HCT116 (cell line): ENCODE measurements around the gene TMCO5A. TPM values are rescaled to one million over a fixed set of nuclear protein-coding genes. Genes with fewer than 3 reads are reported as not detected.

Experiments used
- ATAC-seq: fragments of 200-7000 bp; cut with Tn5 transposase; 2 replicates; pipeline ENCODE4 v1.9.1; 2020; ENCODE audit warnings: mild to moderate bottlenecking, moderate library complexity
- BruUV-seq: library from RNA; stranded (reverse); fragments of 400-500 nt; replicated peaks from 2 replicates; lab custom pipeline; 2021; lab: Mats Ljungman, UMichigan
- CTCF ChIA-PET: fragments of 300-600 bp; sonication (Branson Sonifier 250); formaldehyde crosslinking; loops from one replicate; lab custom pipeline; 2021; ENCODE audit warnings: antibody characterized with exemption; lab: Charles Lee
- POLR2A ChIA-PET: fragments of 300-600, 350-600 bp; sonication (Branson Sonifier 250); formaldehyde crosslinking; loops from one replicate; lab custom pipeline; 2021; ENCODE audit warnings: antibody characterized with exemption; lab: Charles Lee
- RAD21 ChIA-PET, 2 experiments: fragments of 300-600 bp; sonication (Branson Sonifier 250); formaldehyde crosslinking; loops; one replicate each; lab custom pipeline; 2023; ENCODE audit warnings: low total read pairs in 2 of 2; ENCODE audit not compliant: uncharacterized antibody in 2 of 2, unreplicated experiment in 2 of 2, low non-redundant PET in 1 of 2; lab: Charles Lee
- DNase-seq: peaks from one replicate; pipeline ENCODE4 v3.0.0-alpha.2; 2010; ENCODE audit warnings: low read depth, low spot score
- H2AFZ ChIP-seq: fragments of 200-600 bp; shearing (Covaris generic), sonication (generic); 2 replicates; pipeline ENCODE4 v1.6.1; 2017; ENCODE audit warnings: low read depth, mixed run types, mixed read lengths, antibody characterized with exemption, low read length; ENCODE audit not compliant: poor library complexity, severe bottlenecking
- H3K27ac ChIP-seq: 2 replicates; pipeline ENCODE4 v1.5.1; 2012; ENCODE audit warnings: low read depth, low read length
- H3K27me3 ChIP-seq: fragments of 200-600 bp; sonication (generic); 2 replicates; pipeline ENCODE4 v1.6.1; 2016; ENCODE audit warnings: mixed run types, low read length, mixed read lengths; ENCODE audit not compliant: insufficient read depth
- H3K36me3 ChIP-seq, 2 experiments: fragments of 200-500 bp in 1 of 2; fragments of 200-600 bp in 1 of 2; sonication (Bioruptor generic) in 1 of 2; sonication (generic) in 1 of 2; 2 replicates each; pipeline versions ENCODE4 v1.5.1 to v1.6.1; 2014 to 2016; ENCODE audit warnings: low read length in 2 of 2, inconsistent platforms in 1 of 2, mixed read lengths in 1 of 2, mixed run types in 1 of 2; ENCODE audit not compliant: insufficient read depth in 2 of 2, control insufficient read depth in 1 of 2
- H3K4me1 ChIP-seq, 2 experiments: fragments of 200-600 bp in 1 of 2; sonication (generic) in 1 of 2; 2 replicates each; pipeline versions ENCODE4 v1.5.1 to v1.6.1; 2012 to 2017; ENCODE audit warnings: low read length in 2 of 2, inconsistent platforms in 1 of 2, mild to moderate bottlenecking in 1 of 2, mixed read lengths in 1 of 2, mixed run types in 1 of 2, moderate library complexity in 1 of 2; ENCODE audit not compliant: insufficient read depth in 2 of 2, control insufficient read depth in 1 of 2
- H3K4me2 ChIP-seq: fragments of 200-600 bp; sonication (generic); 2 replicates; pipeline ENCODE4 v1.6.1; 2017; ENCODE audit warnings: mixed run types, low read length, mixed read lengths
- H3K4me3 ChIP-seq, 2 experiments: fragments of 200-600 bp in 1 of 2; sonication (generic) in 1 of 2; replicated peaks in 1 of 2; 2 replicates each; pipeline ENCODE4 v1.5.1; 2011 to 2016; ENCODE audit warnings: low read length in 2 of 2, control low read depth in 1 of 2, low read depth in 1 of 2, mild to moderate bottlenecking in 1 of 2, mixed read lengths in 1 of 2, mixed run types in 1 of 2
- H3K79me2 ChIP-seq: fragments of 200-600 bp; sonication (generic); 2 replicates; pipeline ENCODE4 v1.6.1; 2017; ENCODE audit warnings: mild to moderate bottlenecking, mixed run types, low read length, moderate library complexity, mixed read lengths; ENCODE audit not compliant: insufficient read depth
- H3K9ac ChIP-seq: fragments of 200-600 bp; sonication (generic); 2 replicates; pipeline ENCODE4 v1.6.1; 2016; ENCODE audit warnings: low read length, mixed read lengths
- H3K9me2 ChIP-seq: fragments of 200-600 bp; sonication (generic), shearing (Covaris generic); 2 replicates; pipeline ENCODE4 v1.6.1; 2017; ENCODE audit warnings: mixed run types, mild to moderate bottlenecking, moderate library complexity; ENCODE audit not compliant: insufficient read depth
- H3K9me3 ChIP-seq, 2 experiments: fragments of 200-500 bp in 1 of 2; fragments of 200-600 bp in 1 of 2; sonication (Bioruptor generic) in 1 of 2; sonication (generic) in 1 of 2; 2 replicates each; pipeline ENCODE4 v1.6.1; 2014 to 2017; ENCODE audit warnings: low read length in 2 of 2, mixed read lengths in 2 of 2, inconsistent platforms in 1 of 2, low read depth in 1 of 2, mild to moderate bottlenecking in 1 of 2, mixed run types in 1 of 2, moderate library complexity in 1 of 2; ENCODE audit not compliant: control insufficient read depth in 1 of 2, insufficient read depth in 1 of 2
- H4K20me1 ChIP-seq: fragments of 200-600 bp; sonication (generic), shearing (Covaris generic); 2 replicates; pipeline ENCODE4 v1.6.1; 2017; ENCODE audit warnings: mixed run types, mild to moderate bottlenecking, moderate library complexity; ENCODE audit not compliant: insufficient read depth
- EZH2 ChIP-seq: fragments of 200-600 bp; sonication (generic); IDR thresholded peaks from 2 replicates; pipeline ENCODE4 v1.6.1; 2017; ENCODE audit warnings: antibody characterized with exemption, mixed run types
- FOSL1 ChIP-seq: IDR thresholded peaks from 2 replicates; pipeline ENCODE4 v1.6.1; 2012; ENCODE audit warnings: low read depth
- JUND ChIP-seq: IDR thresholded peaks from 2 replicates; pipeline ENCODE4 v1.6.1; 2012
- POLR2A ChIP-seq: IDR thresholded peaks from 2 replicates; pipeline ENCODE4 v1.7.0; 2011; ENCODE audit warnings: borderline replicate concordance; ENCODE audit not compliant: insufficient read depth, insufficient read length; ENCODE audit errors: extremely low read depth
- SP1 ChIP-seq: IDR thresholded peaks from 2 replicates; pipeline ENCODE4 v1.6.1; 2012; ENCODE audit warnings: low read depth
- TCF7L2 ChIP-seq: IDR thresholded peaks from 2 replicates; pipeline ENCODE4 v1.7.0; 2011; ENCODE audit warnings: borderline replicate concordance, inconsistent platforms; ENCODE audit not compliant: insufficient read depth, insufficient read length; ENCODE audit errors: extremely low read depth
- intact Hi-C: fragments of 100-400 bp; cut with micrococcal nuclease; formaldehyde crosslinking; loops from 2 replicates; pipeline ENCODE4 v1.10.0; 2022
- total RNA-seq: library from RNA; stranded (reverse); gene quantifications from one replicate; pipeline ENCODE4 v1.2.1, GENCODE V29; 2021; ENCODE audit not compliant: unreplicated experiment
- TF ChIP-seq, protein P1 (sequence below): IDR thresholded peaks from 2 replicates; pipeline ENCODE4 v1.6.1; 2012

The TMCO5A gene
- total RNA-seq, 1 experiment from 2014 or later = not detected

DNA sequence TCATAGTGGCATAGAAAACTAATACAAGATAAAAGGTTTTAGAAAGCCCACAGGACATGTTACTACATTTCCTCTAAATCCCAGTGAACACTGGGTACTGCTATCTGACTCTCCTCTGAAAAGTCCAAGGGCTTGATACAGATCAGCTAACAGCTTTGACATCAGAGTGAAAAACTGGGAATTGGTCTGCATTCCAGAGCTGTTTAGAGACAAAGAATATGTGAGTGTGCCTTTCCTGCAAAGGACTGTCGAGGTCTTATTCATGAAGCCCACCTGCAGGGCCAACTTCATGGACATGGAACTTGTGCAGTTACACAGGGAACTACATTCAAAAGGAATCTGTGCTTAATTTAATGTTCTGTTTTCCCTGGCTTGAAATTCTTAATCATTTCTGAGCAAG is 5.2 kb upstream of the TMCO5A start:
- intact Hi-C loops = no loop called here
- Histone ChIP-seq H3K9ac (no peak overlapping the region), H3K4me1 (no peaks in the 10 kb centered on the region), H3K4me3 (no peak overlapping the region), H3K9me3 (no peaks in the 10 kb centered on the region), H3K79me2 (no peaks in the 10 kb centered on the region), H3K9me2 (no peaks in the 10 kb centered on the region), H3K36me3 (no peaks in the 10 kb centered on the region), H2AFZ (no peak overlapping the region), H3K27ac (no peak overlapping the region), H3K4me2 (no peak overlapping the region), H3K27me3 (peaks cover 6% of the 10 kb centered on the region; the same call in 1 of the 2 replicates)
- CTCF ChIA-PET = no interaction called here
- no peak for DNase-seq
- TF ChIP-seq, protein P1, sequence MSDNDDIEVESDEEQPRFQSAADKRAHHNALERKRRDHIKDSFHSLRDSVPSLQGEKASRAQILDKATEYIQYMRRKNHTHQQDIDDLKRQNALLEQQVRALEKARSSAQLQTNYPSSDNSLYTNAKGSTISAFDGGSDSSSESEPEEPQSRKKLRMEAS = no peak
- TF ChIP-seq, all 23 proteins: peak for 0
- RAD21 ChIA-PET = no interaction called here
- POLR2A ChIA-PET = no interaction called here
- H4K20me1 ChIP-seq = no peaks in the 10 kb centered on the region
- no peak for ATAC-seq
- no TSS peak for BruUV-seq

DNA sequence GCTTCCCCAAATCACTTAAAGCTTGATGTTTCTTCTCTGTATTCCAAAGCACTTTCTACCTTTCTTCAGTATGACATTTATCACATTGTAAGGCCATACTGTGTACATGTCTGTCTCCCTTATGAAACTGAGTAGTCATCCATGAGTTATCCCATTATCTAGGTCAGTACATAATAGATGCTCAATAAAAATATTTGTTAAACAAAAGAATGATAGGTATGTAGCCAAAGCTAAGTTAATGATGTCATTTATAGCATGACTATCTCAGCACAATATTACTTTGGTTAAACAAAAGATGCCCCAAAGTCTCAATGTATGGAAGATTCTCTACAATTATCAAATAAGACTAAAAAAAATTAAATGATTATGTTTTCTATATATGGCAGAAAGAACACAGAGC is 3.1 kb upstream of the TMCO5A start:
- DNase-seq = no peak
- intact Hi-C loops = no loop called here
- TF ChIP-seq POLR2A = no peak
- no peak for TF ChIP-seq SP1
- no peak for TF ChIP-seq EZH2
- TF ChIP-seq TCF7L2 = no peak
- TF ChIP-seq JUND = no peak
- no peak for TF ChIP-seq FOSL1
- TF ChIP-seq, protein P1 = no peak
- H3K4me1 ChIP-seq = no peaks in the 10 kb centered on the region
- no peak for ATAC-seq
- no peaks in the 10 kb centered on the region for H3K36me3 ChIP-seq
- H3K9me3 ChIP-seq = no peaks in the 10 kb centered on the region
- CTCF ChIA-PET = no interaction called here
- H3K79me2 ChIP-seq = no peaks in the 10 kb centered on the region
- no peak overlapping the region for H3K9ac ChIP-seq
- no TSS peak for BruUV-seq
- H3K27ac ChIP-seq = no peak overlapping the region
- RAD21 ChIA-PET = no interaction called here
- no peaks in the 10 kb centered on the region for H3K9me2 ChIP-seq
- no peak overlapping the region for H3K4me3 ChIP-seq
- no peaks in the 10 kb centered on the region for H4K20me1 ChIP-seq
- H3K4me2 ChIP-seq = no peak overlapping the region
- H2AFZ ChIP-seq = no peak overlapping the region
- POLR2A ChIA-PET = no interaction called here
- H3K27me3 ChIP-seq = peaks cover 6% of the 10 kb centered on the region; the same call in 1 of the 2 replicates
